HG03469 (cell line): Measurements from ENCODE around the gene MYO3B.
"Not testable (repeated sequence)": the region's sequence is repeated elsewhere in the genome, so short reads cannot be mapped to it uniquely, and the experiment has no call there.

Source experiments
- ATAC-seq: cut with Tn5 transposase; IDR thresholded peaks from one replicate; pipeline ENCODE4 v1.9.1; 2021; ENCODE audit warnings: mild to moderate bottlenecking, moderate library complexity, moderate number of reproducible peaks; ENCODE audit not compliant: unreplicated experiment

MYO3B gene

DNA sequence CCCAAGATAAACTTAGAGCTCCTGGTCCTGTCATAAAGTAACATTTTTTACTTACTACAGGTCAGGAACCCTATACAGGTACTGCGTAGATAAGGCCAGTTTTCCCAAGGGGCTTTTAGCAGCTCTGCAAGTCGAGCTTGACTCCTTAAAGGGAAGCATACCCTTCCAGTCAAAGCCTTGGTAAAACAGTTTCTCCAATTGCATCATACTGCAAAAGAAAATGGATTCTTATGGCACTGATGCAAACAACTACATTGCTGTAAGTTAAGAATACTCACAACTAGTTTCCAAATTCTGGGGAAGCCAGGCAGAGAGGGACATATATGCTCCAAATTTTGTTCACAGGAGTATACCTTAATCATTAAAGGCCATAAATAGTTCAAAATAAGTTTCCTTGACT is 31.0 kb downstream of the MYO3B start:
- ATAC-seq, result no peak

DNA sequence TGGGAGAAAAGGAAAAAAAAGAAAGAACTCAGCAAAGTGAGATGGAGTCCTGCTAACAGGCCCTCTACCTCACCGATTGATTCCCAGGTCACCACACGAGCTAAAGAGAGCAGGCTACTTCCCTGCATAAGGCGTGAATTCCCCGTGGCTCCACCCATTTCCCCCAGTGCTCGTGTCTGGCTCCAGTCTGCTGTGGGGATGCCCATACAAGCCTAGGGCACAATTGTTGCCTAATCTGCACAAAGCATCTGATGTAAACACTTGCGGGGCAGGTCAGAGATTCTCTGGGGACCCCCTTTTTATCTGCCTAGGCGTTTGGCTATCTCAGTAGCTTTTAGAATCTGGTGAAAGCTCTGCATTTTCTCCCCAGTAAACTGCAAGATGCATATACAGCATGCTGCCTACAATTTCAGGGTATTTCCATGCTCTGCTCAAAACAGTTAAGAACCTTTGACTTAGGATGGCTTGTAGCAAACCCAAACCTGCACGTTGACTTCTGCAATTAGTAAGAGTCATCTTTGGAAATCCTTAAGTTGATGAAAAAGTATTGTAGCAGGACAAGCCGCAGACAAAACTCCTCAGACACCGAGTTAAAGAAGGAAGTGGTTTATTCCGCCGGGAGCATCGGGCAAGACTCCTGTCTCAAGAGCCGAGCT is 34.8 kb downstream of the MYO3B start:
- ATAC-seq, result no peak

DNA sequence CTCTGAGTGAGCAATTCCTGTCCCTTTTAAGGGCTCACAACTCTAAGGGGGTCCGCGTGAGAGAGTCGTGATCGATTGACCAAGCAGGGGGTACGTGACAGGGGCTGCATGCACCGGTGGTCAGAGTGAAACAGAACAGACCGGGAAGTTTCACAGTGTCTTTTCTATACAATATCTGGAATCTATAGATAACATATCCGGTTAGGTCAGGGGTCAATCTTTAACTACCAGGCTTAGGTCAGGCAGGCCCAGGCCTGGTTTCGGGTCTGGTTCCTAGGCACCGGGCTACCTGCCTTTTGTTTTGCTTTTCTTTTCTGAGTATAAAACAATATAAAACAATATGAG is 35.3 kb downstream of the MYO3B start:
- not testable (repeated sequence) for ATAC-seq

DNA sequence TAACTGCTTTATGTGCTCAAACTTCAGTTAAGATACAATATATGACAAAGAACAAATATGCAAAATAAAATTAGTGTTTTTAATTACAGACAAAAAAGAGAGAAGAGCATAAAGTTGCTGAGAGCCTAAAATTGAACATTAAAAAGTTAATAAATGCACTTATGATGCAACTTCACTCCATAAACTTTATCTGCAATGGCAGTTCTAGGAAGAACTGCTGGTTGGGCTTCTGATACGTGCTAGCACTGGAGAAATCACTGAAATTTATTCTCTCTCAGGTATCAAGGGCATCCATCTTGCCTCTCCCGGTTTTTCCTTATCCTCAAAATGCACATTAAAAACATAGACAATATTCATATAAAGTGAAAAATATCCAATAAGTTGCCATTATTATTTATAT is 35.7 kb downstream of the MYO3B start:
- no peak for ATAC-seq

DNA sequence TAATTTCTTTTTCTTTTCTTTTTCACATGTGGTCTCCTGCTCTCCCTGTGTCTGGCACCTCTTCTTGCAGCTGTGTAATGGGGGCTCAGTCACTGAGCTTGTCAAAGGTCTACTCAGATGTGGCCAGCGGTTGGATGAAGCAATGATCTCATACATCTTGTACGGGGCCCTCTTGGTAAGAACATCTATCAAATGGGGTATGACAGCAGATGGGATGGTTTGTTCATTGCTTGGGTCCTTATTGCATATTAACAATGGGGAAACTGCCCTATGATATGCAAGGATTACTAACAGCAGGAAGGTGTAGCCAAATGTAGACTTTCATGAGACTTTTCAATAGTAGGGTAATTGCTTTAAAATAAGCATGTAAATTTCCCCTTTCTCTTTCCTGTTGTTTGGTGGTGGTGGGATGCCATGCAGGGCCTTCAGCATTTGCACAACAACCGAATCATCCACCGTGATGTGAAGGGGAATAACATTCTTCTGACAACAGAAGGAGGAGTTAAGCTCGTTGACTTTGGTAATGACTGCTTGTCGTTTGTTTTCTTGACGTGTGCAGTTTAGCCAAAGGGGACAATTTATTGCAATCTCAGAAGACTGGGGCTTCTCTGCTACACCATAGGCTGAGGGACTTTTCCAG is 36.5 kb downstream of the MYO3B start:
- ATAC-seq, result no peak

DNA sequence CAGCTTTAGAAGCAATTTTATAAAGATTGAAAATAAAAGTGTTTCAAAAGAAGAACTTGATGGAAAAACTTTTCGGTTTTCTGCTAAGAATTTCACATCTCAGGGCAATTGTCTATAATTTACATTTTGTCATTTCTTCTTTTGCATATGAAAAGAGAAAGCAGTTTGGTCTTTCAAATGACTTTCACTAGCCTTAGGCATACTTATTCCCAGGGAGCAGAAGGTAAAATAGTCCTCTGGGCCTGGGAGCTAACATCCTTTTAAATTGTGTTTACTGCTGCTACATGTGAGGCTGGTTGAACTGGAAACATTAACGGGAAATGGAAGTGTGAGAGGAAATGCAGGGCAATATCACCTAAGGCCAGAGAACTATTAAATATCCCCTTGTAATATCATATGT is 37.1 kb downstream of the MYO3B start:
- no peak for ATAC-seq

DNA sequence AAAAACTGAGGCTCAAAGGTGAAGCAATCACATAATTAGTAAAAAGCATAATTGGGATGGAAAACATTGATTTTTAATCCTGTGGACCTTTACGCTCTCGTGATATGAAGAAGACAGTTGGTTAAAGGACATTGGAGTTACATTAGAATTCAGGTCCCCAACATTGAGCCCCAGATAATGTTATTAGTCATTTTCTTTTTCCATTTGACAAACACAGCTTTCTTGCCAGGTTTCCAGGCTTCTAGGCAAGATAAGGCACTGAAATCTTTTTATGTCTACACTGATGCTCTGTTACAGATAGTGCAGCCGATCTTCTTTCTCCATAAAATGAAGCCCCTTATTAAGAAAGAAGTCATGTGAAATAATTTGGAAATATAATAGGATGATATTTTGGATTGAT is 38.5 kb downstream of the MYO3B start:
- no peak for ATAC-seq

DNA sequence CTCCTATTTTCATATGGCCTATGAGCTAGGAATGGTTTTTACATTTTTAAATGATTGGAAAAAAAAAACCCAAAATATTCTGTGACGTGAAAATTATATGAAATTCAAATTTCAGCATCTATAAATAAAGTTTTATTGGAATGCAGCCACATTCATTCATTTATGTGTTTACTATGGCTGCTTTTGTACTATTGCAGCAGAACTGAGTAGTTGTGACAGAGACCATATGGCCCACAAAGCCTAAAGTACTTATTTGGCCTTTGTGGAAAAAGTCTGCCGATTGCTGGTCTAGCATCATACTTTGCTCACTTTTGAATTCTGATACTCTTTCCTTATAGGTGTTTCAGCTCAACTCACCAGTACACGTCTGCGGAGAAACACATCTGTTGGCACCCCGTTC is 39.0 kb downstream of the MYO3B start:
- ATAC-seq, result no peak

DNA sequence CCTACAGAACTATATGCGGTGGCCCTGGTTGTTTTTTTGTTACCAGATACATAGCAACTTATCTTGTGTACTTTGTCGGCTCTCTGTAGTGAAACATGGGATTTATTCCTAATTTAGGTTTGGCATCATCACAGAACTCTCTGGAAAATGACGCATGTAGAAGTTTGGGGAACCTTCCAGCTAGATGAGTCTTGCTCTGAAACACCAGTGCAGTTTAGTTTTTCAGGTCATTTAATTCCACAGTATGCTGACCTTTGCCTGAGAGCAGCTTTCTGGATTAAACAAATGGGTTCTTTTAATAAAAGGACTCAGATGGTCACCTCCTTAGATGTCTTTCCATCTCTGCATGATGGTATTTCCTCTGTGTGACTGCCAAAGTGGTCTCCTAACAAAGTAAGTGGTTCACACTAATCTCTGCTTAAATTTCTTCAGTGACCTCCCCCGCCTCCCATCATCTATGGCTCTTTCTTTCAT is 39.9 kb downstream of the MYO3B start:
- ATAC-seq, result no peak

DNA sequence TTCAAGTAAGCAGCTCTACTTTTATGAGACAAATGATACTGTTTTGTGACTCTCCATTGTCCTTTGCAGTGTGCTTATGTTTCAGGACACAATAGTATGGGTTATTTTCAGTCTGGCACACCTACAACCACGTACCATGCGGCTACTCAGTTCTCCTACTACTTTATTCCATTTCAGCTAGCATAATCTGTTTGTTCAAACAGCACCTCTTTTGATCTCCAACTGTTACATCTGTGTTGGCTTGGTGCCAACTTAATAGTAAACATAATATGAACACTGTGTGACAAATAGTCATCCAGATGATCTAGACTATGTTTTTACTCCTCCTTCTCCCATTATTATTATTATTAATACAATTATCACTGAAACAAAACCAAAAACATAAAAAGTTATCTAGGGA is 40.5 kb downstream of the MYO3B start:
- ATAC-seq, result no peak

DNA sequence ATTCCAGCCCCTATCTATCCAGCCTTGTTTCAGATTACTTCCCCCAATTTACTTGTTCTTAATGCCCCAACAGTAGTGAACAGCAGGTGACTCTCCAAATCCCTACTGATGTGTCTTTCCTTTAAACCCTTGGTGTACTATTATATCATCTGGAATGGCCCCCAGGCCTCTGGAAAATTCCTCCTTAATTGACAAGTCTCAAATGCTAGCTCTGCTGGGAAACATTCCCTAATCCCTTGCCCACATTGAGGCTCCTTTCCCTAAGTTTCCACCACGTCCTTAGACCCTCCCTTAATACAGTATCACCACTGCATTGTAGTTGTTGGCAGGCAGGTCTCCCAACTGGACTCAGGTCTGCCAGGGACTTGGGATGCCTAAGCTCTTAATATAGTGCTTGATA is 41.0 kb downstream of the MYO3B start:
- ATAC-seq, result no peak

DNA sequence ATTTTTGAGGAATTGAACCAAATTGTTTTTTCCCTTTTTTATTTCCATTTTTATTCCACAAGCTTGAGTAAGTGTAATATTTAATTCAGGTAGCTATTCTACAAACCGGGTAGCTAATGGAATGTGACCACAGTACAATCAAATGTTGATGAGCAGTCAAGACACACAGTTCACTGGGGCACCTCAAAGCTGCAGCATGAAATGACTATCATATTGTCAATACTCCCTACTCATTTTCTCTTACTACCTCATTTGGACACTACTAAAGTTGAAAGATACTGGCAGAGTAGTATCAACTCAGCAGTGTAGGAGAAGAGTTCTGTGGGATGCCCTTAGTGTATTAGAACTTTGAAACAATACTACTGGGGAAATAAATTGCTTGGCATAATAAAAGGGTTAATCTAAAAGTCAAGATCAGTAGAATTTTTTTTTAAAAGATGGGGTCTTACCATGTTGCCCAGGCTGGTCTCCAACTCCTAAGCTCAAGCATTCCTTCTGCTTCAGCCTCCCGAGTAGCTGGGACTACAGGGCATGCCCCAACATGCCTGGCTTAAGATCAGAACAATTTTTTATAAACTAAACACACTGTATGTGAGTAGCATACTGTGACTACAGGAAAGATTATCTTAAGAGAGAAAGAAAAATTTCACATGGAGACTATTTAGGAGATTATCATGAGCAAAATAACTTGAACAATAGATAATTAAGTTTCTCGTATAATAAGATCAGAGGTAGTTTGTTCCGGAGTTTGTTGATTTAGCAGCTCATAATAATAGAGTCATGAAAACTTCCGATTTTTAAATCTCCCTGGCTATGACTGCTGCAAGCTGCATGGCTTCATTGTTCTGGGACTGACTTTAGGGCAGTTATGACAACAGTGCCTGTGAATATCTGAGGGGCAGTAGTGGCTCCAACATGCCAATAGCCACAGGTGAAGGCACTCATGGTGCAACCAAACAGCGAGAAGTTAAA is 43.7 kb downstream of the MYO3B start:
- ATAC-seq, result no peak

DNA sequence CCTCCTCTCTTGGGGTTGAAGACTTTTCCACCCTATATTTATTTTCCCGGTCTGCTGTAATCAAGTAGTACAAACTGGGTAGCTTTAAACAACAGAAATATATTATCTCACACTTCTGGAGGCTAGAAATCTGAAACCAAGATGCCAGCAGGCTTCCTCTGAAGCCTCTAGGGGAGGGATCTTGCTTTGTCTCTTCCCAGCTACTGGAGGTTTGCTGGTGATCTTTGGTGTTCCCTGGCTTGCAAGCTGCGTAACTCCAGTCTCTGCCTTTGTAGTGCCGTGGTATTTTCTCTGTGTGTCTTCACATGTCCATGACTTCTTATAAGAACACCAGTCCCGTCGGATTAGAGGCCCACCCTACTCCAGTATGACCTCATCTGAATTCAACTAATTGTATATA is 44.4 kb downstream of the MYO3B start:
- ATAC-seq, result no peak

DNA sequence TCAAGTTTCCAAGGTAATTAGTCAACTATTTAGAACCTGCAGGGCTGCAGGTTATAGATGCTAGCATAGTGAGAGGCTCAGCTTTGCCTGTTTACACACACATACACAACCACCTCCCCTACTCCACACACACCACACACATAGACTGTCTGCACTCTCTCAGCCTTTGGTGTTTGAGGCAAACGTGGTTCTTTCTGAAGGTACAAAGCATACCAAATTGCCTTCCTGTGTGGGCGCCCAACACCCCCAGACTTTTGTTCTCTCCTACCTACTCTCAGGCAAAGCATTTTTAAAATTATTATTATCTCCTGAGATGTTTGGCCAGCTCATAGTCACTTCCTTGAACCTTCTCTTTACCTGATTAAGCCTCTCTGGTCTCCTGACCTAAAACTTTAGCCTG is 44.9 kb downstream of the MYO3B start:
- no peak for ATAC-seq

DNA sequence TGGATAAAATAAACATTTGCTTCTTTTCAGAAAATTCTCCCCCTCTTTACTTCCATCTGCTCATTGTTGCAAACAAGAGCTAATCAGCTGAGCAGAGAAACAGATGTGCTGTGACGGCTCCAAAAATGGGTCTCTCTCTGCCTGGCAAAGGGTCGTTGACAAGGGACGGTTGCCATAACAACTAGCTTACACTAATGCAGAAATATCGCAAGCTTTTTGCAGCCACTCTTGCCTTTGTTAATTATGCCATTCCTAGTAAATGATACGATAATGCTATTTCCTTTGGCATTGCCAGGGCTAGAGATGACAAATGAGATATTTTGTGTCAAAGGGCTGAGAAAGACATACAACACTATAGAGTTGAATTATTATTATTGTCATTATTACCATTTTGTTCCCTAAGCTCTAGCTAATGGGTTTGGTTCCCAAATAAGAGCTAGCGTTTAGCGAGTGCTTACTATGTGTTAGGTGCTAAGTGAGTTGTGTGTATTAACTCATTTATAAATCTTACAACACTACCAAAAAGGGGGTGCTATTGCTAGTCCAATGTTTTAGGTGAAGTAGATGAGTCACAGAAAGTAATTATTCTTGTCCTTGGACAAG is 46.8 kb downstream of the MYO3B start:
- no peak for ATAC-seq

DNA sequence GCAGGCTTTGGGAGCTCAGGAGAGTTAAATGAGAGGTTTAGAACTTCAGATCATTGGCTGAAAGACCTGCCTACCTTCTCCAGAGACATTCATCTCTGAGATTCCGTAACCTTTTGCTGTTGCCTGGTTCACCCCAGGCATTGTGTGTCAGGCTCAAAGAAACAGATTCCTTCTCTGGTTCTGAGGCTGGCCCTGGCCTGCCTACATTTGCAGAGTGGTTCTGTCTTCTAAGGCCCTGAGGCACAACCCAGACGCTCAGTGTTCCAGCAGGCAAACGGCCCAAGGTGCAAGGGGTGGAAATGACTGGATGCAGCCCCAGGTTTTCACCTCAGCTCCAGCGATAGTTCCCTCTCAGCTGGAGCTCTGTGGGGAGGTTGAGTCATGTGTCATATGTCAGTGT is 48.3 kb downstream of the MYO3B start:
- no peak for ATAC-seq

DNA sequence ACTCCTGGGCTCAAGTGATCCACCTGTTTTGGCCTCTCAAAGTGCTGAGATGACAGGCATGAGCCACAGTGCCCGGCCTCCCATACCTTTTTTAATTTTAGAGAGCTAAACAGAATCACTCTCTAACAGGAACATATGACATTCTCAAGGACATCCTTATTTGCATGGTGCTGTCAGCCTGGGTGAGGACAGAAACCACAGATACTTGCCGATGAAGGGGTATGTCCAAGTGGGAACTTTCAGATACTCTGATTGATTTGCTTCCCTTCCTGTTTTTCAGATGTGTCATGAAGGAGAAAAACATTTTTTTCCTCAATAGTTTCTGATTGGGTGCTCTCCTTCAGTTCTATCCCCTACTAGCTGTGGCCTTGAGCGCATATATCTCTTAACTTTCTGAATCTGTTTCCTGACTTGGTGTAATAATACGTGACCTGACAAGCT is 49.6 kb downstream of the MYO3B start:
- peak; percentile 85 for ATAC-seq

DNA sequence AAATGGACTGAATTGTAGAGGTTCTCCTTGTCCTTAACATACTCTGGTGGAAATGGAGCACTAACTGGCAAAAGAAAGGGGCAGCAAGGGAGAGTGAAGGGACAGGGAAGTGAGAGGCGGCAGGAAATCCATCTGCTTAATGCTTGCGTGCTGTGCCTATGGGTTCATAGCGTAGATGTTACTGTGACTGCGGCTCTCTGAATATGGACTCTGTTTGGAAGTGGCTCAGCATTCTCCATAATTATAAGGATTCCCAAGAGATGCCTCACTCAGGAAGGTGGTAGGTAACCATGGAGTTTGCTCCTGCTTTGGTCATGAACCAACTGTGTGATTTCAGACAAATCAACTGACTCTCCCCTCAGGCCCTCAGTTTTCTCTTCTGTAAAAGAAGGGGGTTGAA is 50.0 kb downstream of the MYO3B start:
- ATAC-seq, result no peak

DNA sequence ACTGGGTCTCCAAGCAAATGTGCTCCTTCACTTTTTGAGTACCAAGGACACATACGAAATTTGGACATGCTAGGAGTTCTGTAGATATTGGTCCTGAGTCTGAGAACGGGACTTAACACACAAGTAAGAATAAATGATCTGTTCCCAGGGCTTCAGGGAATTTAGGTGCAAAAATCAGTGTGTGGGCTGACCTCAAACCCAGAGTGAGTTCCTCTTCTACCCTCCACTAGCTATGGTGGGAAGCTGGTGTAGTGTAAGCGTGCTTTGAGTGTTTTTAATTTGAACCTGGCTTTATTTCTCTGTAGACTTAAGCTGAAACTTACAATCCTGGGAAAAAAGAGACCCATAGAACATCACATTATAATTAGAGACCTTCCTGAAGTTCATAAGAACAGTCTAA is 50.5 kb downstream of the MYO3B start:
- no peak for ATAC-seq

DNA sequence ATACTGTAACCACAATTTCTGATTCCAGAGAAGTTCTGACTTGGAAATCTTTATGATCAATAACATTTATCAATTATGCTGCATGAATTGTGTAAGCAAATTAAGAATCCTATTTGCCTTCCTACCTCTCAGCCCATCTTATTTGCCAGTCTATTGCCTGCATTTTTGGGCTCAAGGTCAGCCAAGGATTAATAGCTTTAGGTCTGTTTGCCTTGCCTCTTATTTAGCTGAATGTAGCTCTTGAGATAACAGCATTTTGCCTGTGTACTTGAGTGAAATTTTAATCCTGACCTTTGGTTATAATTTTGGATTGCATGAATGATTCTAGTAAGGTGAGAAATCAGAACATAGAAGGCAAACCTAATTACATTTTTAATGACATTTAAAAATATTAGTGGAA is 51.2 kb downstream of the MYO3B start:
- ATAC-seq, result no peak

DNA sequence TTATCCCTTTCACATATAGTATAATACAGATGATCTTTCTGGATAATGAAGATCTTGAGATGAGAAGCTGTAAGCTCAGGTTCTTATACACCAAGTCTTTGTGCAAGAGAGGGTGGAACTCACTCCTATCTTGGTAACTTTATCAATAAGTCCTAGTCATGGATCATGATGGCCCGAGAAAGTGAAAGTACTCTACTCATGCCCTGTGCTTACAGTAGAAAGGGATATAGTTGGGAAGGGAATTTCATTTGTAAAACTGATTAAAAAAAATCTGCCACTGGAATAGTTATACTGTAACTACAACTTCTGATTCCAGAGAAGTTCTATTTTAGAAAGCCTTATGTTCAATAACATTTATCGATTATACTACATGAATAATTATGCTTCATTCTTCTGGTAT is 51.8 kb downstream of the MYO3B start:
- no peak for ATAC-seq
